Ecto neural progenitor cell (in vitro differentiated cells): ENCODE data around the gene NACAD.

ENCODE experiments used
- DNase-seq: peaks from one replicate; pipeline ENCODE4 v3.0.0-alpha.2; 2018; ENCODE audit warnings: low spot score

NACAD gene, protein sequence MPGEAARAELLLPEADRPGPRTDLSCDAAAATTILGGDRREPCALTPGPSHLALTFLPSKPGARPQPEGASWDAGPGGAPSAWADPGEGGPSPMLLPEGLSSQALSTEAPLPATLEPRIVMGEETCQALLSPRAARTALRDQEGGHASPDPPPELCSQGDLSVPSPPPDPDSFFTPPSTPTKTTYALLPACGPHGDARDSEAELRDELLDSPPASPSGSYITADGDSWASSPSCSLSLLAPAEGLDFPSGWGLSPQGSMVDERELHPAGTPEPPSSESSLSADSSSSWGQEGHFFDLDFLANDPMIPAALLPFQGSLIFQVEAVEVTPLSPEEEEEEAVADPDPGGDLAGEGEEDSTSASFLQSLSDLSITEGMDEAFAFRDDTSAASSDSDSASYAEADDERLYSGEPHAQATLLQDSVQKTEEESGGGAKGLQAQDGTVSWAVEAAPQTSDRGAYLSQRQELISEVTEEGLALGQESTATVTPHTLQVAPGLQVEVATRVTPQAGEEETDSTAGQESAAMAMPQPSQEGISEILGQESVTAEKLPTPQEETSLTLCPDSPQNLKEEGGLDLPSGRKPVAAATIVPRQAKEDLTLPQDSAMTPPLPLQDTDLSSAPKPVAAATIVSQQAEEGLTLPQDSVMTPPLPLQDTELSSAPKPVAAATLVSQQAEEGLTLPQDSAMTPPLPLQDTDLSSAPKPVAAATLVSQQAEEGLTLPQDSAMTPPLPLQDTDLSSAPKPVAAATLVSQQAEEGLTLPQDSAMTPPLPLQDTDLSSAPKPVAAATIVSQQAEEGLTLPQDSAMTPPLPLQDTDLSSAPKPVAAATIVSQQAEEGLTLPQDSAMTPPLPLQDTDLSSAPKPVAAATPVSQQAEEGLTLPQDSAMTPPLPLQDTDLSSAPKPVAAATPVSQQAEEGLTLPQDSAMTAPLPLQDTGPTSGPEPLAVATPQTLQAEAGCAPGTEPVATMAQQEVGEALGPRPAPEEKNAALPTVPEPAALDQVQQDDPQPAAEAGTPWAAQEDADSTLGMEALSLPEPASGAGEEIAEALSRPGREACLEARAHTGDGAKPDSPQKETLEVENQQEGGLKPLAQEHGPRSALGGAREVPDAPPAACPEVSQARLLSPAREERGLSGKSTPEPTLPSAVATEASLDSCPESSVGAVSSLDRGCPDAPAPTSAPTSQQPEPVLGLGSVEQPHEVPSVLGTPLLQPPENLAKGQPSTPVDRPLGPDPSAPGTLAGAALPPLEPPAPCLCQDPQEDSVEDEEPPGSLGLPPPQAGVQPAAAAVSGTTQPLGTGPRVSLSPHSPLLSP (N-terminal part only)

DNA sequence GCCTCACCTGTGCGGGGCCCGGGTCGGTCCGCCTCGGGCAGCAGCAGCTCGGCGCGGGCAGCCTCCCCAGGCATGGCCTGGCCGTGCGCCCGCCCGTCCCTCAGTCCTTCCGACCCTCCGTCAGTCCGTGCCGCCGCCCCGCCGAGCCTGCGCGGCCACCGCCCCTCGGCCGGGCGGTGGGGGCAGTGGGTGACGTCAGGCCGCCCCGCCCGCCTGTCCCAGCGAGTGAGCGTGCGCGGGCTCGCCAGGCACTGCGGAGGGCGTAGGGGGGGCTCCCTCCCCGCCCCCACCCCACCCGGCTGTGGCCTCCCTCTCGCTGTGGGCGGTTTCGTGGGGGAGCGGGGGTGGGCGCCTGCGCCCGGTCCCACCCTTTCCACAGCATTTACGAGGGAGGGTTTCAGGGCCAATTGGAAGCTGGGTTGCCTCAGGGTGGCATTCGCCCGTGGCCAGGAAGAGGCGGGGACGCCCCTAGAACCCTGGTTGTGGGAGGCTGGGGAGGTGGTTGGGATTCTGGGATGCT is at the start of gene NACAD:
Gene NACAD (minus strand): TSS at position 149 of the 520 bp plus-strand sequence. CDS start 75 bp downstream, at position 74.
- DNase-seq: no peak

DNA sequence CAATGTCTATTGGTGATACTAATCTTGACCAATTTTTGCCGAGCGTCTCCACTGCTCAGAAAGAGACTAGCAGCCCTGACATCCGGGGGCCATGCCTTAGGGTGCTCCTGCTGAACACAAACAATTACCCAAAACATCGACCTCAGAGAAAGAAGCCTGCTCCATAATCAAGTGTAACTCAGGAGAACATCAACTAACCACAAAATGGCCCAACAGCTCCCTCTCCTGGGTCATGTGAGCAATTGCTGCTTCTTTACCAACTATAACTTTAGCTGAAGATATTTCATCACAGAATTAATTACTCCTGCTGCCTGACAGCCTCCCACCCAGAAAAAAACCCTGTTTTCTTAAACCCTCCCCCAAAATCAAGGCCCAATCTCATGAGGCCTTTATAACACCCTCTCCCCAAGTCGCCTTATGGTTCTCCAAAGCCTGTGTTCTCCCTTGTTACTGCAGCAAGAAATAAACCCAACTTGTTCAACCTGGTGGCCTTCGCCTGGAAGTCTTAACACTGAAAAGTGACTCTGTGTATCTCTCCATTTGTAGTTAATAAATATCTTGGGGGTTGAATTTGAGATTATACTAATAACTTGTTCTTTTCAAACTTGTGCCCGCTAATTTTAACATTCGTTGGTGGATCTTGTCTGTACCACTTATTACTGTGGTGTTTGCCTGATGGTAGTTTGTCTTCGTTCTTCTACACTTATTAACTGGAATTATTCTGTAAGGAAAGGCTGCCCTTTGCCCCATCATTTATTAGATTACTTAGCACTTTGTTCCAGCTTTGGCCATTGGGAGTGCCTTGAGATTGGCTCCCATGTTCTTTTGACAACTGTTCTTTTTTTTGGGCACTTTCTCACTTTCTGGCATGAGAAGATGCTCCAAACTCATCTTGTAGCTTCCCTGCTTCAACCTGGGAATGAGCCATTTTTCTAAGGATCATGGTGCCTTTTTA is 47.6 kb upstream of the NACAD start:
- DNase-seq: peak; percentile 66

DNA sequence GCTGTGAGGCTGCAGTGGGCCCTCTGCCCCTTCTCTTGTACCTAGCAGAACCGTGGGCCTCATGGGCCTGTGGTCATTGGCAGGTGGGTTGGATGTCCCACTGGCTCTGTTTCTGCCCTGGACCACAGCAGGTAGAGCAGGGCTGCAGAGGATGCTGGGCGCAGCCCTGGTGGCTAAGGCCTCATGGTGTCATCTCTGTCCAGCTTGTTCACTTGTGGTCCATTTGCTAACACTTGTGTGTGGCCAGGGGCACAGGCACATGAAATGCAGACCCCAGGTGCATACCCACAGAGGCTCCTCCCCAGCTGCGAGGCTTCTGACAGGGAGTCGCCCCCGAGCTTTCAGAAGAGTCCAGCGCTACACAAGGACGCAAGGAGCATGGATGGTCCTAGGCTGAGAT is 45.1 kb upstream of the NACAD start:
- DNase-seq: no peak

DNA sequence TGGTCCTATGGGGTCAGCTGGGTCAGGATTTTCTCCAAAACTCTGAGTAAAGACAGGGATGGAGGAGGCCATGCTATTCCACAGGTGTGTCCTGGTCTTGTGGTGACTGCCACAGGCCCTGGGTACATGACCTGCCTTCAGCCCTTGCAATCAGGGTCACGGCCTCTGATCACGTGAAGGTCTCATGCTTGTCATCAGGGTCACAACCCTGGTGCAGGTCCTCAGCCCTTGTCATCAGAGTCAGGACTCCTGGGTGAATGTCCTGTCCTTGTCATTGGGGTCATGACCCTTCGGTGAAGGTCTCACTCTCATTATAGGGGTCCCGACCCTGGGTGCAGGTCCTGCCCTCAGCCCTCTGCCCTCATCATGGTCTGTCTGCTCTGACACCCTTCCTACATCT is 44.6 kb upstream of the NACAD start:
- no peak for DNase-seq

DNA sequence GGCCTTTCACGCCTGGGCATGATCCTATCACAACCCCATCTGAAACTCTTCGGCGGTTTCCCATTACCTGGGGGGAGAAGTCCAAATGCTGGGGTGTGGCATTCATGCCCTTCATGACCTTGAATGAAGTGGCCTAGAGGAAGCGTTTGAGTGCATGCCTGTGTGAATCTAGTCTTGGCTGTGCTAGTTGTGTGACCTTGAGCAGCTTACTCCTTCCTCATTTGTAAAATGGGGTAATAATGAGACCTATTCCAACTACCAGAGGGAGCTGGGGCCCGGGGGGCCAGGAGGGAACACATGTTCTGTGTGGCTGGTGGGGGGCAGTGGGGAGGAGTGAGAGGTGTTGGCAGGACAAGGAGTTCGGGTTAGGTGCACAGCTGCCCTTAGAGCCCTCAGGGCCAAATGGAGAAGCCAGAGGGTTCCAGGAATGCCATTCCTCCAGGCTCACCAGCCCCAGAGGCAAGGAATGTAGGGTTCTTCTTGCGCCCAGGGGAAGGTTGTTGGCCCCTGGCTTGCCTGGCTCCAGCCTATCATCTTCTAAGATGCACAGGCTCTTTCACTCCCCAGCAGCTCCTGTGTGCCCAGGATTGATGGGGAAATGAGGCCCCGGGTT is 44.0 kb upstream of the NACAD start:
- DNase-seq: no peak

DNA sequence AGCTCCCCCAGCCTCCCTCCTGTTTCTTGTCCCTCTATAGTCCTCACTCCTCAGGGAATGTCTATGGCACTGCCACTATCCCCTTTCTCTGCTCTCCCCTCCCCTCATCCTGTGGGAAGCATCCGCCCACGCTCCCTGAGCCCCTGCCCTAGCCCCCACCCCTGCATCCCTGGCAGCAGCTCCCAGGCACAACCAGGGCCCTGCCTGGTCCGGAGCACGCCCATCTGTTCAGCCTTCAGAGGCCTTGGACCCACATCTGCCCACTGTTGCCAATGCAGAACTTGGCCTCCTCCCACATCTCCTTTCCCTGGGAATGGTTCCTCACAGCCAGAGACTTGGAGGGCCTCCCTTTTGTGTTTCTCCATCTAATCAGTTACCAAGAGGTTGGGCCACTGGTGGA is 43.1 kb upstream of the NACAD start:
- DNase-seq: no peak

DNA sequence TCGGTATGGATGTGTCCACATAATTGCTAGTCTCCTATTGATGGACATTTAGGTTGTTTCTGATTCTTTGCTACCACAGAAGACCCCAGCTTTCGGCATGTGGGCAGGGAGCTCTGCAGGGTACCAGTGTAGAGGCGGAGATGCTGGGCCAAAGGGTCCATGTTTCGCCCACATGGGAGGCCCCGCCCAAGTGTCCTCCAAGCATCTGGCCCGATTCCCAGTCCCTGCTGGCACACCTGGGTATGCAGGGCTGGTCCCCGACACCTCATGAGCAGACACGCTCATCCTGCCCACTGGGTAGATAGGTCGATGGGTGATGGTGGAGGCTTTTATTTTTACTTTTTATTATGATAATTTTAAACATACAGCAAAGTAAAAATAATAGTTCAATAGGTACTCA is 42.1 kb upstream of the NACAD start:
- DNase-seq: no peak

DNA sequence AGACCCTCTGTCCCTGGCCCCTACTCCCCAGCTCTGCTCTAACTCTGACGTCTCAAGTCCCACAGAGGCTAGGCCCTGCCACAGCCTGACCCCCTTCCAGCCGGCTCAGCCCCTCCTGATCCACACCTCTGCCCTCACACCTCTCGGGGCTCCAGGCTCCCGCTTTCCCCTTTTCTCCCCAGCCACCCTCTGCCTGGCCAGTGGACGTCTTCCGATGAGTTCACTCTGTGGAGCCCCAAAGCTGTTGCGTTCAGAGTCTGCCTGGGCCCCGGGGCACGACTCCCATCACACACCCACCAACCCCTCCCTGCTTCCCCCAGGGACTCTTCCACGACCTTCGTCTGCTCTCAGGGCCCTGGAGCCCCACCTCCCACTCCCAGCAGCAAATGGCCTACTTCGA is 41.1 kb upstream of the NACAD start:
- DNase-seq: no peak

DNA sequence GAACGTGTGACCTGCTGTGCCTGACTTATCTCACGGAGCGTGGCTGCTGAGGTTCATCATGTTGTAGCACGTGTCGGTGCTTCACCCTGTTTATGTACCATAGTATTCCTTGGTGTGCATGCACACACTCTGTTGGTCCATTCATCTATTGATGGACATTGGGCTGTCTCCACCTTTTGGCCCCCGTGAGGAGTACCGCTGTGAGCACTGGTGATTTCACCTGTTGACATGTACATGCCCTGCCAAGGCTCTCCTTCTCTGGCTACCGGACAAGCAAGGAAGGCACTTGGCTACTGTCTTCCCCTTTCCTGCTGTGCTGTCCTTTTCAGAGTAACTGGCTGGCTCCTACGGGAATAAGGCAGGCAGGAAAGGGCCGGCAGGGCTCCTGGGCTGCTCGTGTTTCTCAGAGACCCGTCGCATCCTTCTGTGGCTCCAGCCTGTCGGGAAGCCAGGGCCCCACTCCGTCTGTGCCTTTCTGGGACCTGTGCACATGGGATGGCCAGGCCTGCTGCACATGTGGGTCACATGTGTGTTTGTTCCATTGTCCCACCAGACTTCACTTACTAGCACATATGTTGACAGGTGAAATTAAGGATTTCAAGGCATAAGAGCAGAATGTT is 40.5 kb upstream of the NACAD start:
- no peak for DNase-seq

DNA sequence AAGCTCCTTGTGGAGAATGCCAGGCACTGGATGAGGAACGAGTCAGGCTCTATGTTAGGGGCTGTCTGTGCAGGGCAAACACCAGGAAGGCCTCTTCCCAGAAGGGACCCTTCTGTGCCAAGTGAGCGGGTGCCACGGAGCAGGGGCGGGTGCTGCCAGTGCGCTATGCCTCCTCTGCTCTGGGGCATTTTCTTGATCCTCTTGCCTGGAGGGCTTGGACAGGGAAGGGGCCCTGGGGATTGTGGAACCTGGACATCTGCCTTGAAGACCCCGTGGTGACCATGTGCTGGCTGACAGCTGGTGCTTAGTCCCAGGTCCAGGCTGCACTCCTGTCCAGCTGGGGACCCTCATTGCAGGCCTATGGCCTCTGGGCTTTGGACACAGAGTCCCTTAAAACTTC is 38.2 kb upstream of the NACAD start:
- no peak for DNase-seq

DNA sequence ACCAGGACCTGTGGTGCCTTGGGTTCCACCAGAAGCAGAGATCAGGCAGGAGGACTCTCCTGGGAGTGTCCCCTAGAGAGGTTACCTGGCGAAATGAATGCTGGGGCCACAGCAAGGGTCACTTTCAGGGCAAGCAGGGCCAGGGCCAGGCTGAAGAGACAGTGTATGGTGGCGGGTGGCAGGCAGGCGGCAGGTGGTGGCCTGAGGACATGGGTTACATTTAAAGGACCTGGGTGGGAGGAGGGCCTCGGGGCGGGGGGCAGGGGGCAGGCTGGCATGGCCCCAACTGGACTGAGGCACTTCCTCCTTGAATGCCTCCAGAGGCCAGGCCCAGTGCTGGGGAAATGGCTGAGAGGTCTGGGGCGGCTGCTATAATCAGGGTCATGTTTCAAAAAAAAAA is 37.4 kb upstream of the NACAD start:
- DNase-seq: no peak

DNA sequence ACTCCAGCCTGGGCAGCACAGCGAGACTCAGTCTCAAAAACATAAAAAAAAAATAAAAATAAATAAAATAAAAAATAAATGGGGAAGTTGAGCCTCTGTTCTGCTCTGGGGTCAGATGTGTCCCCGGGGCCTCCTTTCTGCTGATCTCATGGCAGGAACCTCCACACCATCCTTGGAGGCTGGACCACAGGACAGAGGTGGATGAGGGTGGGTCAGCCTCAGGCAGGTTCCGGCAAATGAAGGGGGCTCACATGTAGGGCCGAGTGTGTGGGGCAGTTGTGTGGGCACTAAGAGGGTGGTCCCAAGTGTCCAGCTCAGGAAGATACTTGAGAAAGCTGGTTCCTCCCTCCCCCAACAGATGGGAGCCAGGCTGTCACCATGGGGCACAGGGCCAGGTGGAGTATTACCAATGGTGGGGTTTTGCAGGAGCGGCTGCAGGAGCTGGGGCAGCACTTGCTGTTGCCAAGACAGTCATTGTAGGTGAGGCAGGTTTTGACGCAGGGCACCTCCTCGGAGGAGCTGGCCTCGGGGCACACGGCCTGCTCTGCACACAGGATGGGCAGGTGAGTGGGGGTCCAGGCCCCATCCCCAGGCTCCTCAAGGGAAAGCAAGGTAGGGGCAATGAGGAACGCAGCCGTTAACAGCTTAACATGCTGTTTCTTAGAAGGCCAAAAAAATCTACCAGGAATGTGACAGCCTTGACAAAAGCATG is 36.6 kb upstream of the NACAD start:
- DNase-seq: no peak

DNA sequence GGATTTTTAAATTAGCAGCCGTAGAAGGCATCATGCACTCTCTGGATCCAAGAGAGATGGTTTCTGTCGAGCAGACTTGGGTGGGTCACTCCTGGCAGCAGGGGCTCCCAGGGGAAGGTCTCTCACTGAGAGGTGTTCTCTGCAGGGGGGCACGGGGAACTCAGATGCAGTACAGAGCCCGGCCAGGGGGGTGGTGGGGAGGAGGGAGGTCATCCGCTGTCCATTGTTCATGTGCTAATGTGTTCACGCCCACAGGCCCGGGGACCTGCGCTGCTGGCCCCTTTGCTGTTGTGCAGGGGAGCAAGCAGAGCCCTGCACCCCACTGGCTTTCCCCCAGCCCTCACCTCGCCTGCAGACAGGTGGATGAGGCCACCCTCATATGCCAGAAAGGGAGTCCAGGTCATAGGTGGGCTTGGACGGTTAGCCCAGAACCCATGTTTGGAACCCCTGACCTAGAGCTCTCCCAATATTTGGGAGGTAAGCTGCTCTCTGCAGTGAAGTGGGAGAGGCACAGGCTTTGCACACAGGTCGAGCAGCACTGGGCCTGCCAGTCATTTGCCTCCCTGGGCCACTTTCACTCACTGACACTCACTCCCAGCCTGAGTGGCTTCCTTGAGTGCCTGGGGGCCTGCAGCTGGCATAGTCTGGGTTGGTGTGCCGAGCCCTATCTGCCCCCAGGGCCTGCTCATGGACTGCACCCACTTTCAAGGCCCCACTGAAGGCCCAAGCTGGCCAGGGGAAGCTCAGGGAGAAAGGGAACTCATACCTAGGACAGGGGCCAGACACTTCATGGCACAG is 35.3 kb upstream of the NACAD start:
- DNase-seq: no peak

DNA sequence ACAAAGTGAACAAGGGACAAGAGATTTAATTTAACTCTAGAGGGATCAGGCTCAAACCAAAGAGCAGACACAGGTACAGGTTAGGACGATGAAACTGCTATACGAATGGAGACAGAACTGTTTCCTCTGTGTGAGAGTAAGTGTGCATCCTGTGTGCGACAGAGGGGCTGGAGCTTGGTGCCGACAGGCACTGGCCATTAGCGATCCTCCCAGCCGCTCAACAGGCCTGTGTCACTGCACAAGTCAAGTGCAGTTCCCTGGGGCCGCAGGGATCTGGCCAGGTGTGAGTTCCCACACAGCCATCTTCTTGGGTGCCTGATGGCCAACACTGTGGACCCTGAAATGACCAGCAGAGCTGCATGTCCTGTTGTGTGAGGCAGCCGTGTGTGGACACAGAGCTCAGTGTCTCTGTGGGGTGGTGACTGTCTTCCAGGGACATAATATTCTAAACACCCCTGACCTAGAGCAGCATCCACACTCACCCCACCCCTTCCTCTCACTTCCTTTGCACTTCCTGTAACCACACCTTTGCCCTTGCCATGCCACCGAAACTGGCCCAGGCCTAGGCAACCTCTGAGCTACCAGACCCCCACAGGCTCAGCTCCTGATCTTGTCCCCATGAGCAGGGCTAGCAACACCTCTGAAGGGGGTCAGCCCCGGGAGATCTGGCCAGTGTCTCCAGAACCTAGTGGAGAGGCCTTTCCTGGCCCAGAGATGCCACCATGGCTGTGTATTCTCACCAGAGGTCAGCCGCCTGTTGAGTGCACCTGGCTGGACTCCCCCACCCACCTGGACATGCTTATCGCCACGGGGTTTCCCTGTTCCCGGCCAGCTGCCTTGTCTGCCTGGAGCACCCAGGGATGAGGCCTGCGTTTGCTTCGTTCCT is 34.4 kb upstream of the NACAD start:
- no peak for DNase-seq

DNA sequence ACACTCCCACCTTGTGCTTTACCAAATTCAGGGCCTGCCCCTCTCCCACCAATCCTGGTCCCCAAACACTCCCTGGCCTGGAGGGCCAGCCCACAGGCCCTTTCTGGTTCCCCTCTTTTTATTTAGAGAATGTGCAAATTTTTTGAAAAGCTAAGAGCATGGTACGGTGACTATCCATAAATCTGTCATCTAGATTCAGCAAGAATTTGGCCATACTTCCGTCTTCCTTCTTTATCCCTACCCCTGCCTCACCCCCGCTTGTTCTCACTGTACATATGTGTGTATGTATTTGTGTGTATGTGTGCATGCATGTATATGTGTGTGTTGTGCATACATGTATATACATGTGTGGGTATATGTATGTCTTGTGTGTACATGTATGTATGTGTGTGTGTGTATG is 30.8 kb upstream of the NACAD start:
- no peak for DNase-seq

DNA sequence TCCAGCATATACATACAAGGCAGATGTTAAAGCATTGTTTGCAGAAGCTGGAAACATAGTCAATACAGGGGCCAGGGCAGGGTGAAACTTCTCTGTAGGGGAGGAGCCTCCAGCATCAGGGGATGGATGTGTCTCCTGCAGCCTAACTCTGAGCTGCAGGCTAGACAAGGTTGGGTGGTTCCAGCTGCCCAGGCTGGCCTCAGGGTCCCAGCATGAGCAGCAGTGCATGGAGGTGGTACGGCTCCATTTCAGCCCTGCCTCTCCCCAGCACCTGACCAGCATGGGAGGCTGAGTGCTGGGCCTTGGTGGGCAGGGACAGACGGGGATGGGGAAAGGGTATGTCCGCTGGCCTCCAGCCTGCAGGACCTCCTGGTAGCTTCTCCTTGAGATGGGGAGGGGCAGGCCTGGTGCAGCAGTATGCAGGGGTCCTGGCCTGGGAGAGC is 30.1 kb upstream of the NACAD start:
- no peak for DNase-seq

DNA sequence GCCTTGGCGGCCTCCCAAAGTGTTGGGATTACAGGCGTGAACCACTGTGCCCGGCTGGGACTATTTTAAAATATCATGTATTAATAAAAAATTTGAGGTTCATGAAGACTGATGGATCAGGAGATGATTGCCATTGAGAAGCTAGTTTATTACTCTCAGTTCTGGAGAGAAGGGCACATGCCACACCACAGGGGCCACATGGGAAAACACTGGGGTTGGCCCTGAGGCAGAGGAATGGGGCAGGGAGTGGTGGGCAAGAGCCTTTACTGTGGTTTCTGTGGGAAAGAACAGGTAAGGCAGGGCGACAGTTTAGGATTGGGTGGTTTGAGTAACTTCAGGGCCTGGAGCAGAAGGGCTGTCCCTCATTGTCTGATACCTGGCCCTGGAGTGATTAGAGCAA is 29.5 kb upstream of the NACAD start:
- no peak for DNase-seq
